ENCODE measurements around the gene VEGFC.

GRCh38 chr4:176646311-176646710 is 146.4 kb downstream of the VEGFC start:
- TF ChIP-seq CTBP1 (IDR thresholded peaks at IDR 0.05; ENCODE audit: borderline replicate concordance) (no peak), ARNT (IDR thresholded peaks at IDR 0.05) (no peak), SUZ12 (IDR thresholded peaks at IDR 0.05) (no peak), FOXK2 (IDR thresholded peaks at IDR 0.05) (no peak), SP1 (IDR thresholded peaks at IDR 0.05) (no peak)
